ENCODE data around the gene ATP6V1G1.

DNA sequence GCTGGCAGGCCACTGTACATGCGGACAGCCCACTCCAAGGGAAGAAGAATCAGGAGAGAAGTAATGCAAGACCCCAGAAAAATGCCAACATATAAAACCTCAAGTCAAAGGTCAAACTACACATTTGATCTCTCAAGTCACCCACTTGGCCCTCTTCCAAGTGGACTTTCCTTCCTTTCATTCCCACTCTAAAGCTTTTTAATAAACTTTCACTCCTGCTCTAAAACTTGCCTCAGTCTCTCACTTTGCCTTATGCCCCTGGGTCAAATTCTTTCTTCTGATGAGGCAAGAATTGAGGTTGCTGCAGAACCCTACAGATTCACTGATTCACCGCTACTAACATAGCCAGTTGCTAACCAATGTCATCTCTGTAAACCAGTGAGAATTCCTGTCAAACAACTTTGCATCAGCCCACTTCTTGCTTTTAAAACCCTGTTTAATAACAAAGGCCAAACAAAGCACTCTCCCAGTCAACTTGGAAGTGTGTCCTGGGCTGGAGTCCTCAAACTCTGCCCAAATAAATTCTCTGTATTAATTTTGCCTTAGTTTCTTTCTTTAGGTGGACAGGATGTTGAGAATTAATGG, 6.9 kb upstream of the ATP6V1G1 start:
- TF ChIP-seq, protein P1, sequence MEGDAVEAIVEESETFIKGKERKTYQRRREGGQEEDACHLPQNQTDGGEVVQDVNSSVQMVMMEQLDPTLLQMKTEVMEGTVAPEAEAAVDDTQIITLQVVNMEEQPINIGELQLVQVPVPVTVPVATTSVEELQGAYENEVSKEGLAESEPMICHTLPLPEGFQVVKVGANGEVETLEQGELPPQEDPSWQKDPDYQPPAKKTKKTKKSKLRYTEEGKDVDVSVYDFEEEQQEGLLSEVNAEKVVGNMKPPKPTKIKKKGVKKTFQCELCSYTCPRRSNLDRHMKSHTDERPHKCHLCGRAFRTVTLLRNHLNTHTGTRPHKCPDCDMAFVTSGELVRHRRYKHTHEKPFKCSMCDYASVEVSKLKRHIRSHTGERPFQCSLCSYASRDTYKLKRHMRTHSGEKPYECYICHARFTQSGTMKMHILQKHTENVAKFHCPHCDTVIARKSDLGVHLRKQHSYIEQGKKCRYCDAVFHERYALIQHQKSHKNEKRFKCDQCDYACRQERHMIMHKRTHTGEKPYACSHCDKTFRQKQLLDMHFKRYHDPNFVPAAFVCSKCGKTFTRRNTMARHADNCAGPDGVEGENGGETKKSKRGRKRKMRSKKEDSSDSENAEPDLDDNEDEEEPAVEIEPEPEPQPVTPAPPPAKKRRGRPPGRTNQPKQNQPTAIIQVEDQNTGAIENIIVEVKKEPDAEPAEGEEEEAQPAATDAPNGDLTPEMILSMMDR (IDR thresholded peaks at IDR 0.05), result no peak
- TF ChIP-seq POLR2A (IDR thresholded peaks at IDR 0.05) (no peak), POLR2AphosphoS5 (IDR thresholded peaks at IDR 0.05; ENCODE audit: insufficient read depth in 1 of 2, low read depth in 1 of 2) (no peak)
